OCI-M2 (cell line): ENCODE measurements around the gene LRRC47.

Source experiments
- DNase-seq: peaks from one replicate; lab custom pipeline; 2025; ENCODE audit not compliant: unreplicated experiment; lab: John Stamatoyannopoulos, UW

LRRC47 gene

DNA sequence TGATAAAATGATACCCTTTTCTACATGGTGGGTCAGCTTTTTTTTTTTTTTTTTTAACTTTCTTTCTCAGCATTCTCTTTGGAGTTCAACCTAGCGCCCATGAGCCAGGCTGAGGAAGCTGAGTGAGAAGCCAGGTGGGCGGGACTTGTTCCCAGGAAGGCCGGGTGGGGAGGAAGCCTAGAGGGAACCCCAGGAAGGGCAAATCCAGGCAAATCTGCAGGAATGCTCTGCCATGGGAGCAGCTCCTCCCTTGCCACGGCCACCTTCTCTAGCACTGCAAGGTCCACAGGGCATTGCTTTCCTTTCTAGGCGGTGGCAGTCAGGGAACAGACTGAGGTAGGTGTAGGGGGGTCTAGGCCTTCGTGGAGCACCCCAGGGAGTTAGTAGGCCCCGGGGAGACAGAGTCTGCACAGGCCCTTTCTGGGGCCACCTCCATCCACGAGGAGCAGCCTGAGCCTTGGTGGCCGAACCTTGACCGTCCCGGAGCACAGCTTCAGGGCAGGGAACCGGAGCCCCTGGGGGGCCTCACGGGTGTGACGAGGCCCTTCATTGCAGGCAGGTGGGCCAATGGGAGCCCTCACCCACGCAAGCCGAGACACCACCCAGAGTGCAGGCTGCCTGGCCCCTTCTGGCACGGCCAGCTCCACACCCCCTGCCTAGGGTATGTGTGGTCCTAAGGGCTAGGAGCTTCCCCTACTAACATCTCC, 62.3 kb downstream of the LRRC47 start:
- no peak for DNase-seq

DNA sequence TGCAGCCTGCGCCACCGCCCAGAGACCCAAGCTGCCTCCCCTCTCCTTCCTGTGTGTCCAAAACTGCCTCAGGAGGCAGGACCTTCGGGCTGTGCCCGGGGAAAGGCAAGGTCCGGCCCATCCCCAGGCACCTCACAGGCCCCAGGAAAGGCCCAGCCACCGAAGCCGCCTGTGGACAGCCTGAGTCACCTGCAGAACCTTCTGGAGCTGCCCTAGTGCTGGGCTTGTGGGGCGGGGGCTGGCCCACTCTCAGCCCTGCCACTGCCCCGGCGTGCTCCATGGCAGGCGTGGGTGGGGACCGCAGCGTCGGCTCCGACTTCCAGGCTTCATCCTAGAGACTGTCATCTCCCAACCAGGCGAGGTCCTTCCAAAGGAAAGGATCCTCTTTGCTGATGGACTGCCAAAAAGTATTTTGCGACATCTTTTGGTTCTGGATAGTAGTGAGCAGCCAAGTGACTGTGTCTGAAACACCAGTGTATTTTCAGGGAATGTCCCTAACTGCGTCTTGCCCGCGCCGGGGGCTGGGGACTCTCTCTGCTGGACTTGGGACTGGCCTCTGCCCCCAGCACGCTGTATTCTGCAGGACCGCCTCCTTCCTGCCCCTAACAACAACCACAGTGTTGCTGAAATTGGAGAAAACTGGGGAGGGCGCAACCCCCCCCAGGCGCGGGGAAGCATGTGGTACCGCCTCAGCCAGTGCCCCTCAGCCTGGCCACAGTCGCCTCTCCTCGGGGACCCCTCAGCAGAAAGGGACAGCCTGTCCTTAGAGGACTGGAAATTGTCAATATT, 63.0 kb downstream of the LRRC47 start:
- DNase-seq, result no peak

DNA sequence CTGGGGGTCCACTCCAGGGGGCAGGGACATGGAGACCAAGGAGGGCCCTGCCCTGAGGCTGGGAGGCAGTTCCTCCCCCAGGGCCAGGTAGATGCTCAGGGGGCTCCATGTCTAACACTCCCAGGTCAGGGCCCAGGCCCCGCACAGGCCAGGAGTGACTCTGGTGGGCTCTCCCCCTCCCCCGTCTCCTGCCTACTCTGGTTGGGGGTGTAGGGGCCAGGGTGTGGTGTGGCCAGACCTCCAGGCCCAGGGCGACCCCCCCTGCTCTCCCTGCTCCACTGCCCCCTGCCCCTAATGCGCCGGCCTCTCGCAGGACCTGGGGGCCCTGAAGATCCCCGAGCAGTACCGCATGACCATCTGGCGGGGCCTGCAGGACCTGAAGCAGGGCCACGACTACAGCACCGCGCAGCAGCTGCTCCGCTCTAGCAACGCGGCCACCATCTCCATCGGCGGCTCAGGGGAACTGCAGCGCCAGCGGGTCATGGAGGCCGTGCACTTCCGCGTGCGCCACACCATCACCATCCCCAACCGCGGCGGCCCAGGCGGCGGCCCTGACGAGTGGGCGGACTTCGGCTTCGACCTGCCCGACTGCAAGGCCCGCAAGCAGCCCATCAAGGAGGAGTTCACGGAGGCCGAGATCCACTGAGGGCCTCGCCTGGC, 63.7 kb downstream of the LRRC47 start:
- DNase-seq, result no peak

DNA sequence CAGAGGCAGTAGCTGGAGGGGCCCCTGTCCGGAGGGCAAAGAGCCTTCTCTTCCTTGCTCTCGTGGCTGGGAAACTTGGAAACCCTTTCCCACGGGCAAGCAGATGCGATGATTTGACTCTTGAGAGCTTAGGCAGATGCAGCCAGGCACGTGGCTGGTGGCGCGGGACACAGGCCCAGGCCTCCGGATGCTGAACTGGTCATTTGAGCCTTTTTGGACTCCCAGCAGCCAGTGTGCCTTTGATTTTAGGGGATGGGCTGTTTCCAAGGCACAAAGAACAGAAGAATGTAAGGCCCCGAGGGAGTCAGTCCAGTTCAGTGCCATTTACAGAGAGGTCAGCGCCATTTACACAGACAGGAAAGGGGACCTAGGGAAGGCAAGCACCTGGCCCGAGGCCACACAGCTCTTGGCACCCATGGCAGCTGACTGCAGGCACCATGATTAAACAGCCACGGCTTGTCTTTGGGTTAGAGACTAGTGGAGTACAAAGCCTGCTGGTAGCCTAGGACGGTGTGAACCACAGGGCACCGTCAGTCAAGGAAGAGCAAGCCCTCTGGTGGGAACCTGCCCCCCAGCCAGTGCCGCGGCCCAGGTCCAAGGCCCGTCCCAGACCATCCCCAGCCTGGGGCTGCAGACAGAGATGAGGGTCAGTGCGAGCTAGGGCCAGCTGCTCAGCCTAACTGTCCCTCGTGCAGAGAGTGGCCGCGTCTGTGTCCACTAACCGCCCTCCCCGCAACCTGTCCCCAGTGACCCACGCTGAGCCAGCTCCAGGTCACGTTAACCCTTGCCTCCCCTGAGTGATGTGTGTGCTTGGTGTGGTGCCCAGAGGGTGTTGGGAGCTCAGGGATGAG, 64.5 kb downstream of the LRRC47 start:
- no peak for DNase-seq

DNA sequence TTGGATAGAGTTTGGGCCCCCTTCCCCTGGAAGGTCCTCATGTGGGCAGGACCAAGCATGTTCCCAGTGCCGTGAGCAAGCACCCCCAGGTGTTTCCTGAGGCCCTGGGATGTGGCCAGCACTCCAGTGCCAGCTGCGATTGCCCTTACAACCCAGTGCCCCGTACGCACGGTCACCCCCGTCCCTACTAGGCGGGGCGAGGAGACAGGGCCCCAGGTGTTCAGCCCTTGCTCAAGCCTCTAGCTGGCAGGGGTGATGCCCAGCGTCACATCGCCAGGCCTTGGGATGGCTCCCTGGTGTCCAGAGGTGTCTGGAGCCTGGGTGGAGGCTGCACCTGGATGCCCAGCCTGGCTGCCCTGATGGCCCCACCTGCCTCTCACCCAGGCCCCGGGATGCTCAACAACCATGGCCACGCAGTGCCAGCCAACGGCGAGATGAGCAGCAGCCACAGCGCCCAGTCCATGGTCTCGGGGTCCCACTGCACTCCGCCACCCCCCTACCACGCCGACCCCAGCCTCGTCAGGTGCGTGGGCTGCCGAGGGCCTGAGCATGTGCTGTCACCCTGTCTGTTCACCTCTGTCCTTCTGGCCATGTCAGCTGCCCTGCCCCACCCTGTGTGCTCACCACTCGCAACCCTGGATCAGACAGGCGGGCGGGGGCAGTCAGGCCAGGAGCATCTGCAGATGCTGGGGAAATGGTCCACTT, 65.6 kb downstream of the LRRC47 start:
- no peak for DNase-seq

DNA sequence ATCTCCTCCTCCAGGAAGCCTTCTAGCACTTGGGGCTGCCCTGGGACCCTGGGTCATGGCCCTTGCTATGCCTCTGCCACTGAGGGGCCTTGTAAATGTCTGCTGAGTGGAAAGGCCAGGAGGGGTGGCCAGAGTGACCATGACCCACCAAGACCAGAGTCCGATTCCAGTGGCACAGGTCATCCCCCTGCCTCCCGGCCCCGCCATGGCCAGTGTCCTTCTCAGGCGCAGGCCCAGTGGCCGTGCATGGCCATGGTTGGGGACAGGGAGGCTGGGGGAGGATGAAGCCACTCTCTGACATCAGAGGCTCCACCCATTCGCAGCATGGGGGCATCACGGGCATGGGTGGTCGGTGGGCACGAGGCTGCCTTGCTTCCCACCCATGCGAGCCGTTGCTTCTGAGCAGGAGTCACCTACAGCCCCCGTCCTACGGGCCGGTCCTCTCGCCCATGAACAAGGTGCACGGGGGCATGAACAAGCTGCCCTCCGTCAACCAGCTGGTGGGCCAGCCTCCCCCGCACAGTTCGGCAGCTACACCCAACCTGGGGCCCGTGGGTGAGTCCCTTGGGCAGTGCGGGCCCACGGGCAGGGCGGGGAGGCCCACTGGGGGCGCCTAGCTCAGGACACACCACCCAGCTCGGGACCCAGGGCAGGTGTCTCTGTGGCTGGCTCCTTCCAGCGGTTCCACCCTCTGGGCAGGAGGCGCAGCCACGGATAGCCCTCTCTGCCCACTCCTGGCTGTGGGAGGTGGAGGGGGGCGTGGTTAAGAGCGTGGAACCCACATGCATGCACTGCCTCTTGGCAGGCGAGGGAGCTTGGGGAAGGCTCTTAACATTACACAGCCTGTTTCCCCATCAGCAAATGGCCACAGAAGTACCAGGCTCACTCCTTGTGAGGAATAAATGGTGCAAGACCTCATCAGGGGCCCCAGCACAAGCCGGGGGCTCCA, 66.4 kb downstream of the LRRC47 start:
- DNase-seq, result no peak
